A673 (cell line): ENCODE measurements around the gene LDB3. TPM values are rescaled to one million over a fixed set of nuclear protein-coding genes. Genes with fewer than 3 reads are reported as not detected.

ENCODE experiments used
- BruUV-seq: library from RNA; stranded (reverse); fragments of 400-500 nt; replicated peaks from 2 replicates; lab custom pipeline; 2021; lab: Mats Ljungman, UMichigan
- CTCF ChIA-PET: fragments of 300-600 bp; sonication (Branson Sonifier 250); formaldehyde crosslinking; loops from one replicate; lab custom pipeline; 2022; ENCODE audit warnings: antibody characterized with exemption; lab: Charles Lee
- POLR2A ChIA-PET: fragments of 300-600 bp; sonication (Branson Sonifier 250); formaldehyde crosslinking; loops from one replicate; lab custom pipeline; 2022; ENCODE audit warnings: antibody characterized with exemption; ENCODE audit not compliant: low non-redundant PET; lab: Charles Lee
- DNase-seq: peaks from one replicate; pipeline ENCODE4 v3.0.0-alpha.2; 2015; ENCODE audit warnings: low spot score
- H3K27ac ChIP-seq: fragments of 200-600 bp; sonication (generic); 2 replicates; pipeline ENCODE4 v1.5.1; 2016; ENCODE audit warnings: mixed run types, low read depth, mild to moderate bottlenecking, mixed read lengths, antibody characterized with exemption, low read length; ENCODE audit not compliant: poor library complexity, severe bottlenecking
- H3K27me3 ChIP-seq: fragments of 200-600 bp; sonication (generic); replicated peaks from 2 replicates; pipeline ENCODE4 v1.6.1; 2017; ENCODE audit warnings: mixed run types, low read depth, mild to moderate bottlenecking, mixed read lengths, antibody characterized with exemption, low read length; ENCODE audit not compliant: insufficient read depth, poor library complexity
- H3K36me3 ChIP-seq: fragments of 200-600 bp; sonication (generic); 2 replicates; pipeline ENCODE4 v1.6.1; 2016; ENCODE audit warnings: mixed run types, mild to moderate bottlenecking, mixed read lengths, antibody characterized with exemption, low read length; ENCODE audit not compliant: insufficient read depth, poor library complexity, severe bottlenecking
- H3K4me1 ChIP-seq: fragments of 200-600 bp; sonication (generic); 2 replicates; pipeline ENCODE4 v1.6.1; 2017; ENCODE audit warnings: mixed run types, mild to moderate bottlenecking, mixed read lengths, antibody characterized with exemption, low read length; ENCODE audit not compliant: insufficient read depth, poor library complexity, severe bottlenecking
- H3K4me3 ChIP-seq: fragments of 200-600 bp; sonication (generic); 2 replicates; pipeline ENCODE4 v1.5.1; 2016; ENCODE audit warnings: low read depth, mixed run types, mild to moderate bottlenecking, mixed read lengths, low read length; ENCODE audit not compliant: poor library complexity, severe bottlenecking
- H3K9me3 ChIP-seq: fragments of 200-600 bp; sonication (generic); 2 replicates; pipeline ENCODE4 v1.6.1; 2016; ENCODE audit warnings: mixed run types, low read depth, mild to moderate bottlenecking, mixed read lengths, antibody characterized with exemption, low read length; ENCODE audit not compliant: poor library complexity, severe bottlenecking
- EZH2 ChIP-seq: fragments of 200-600 bp; sonication (generic); IDR thresholded peaks from 2 replicates; pipeline ENCODE4 v1.6.1; 2017; ENCODE audit warnings: borderline replicate concordance, low read depth, mild to moderate bottlenecking, mixed read lengths, antibody characterized with exemption, low read length; ENCODE audit not compliant: poor library complexity, severe bottlenecking
- intact Hi-C: fragments of 100-400 bp; cut with micrococcal nuclease; formaldehyde crosslinking; loops from one replicate; pipeline ENCODE4 v1.10.0; 2022; ENCODE audit not compliant: unreplicated experiment
- total RNA-seq: library from RNA; stranded (reverse); gene quantifications from 2 replicates; pipeline ENCODE4 v1.2.3, GENCODE V29; 2021
- TF ChIP-seq, protein P1 (sequence below): fragments of 300-800, 200-600 bp; sonication (generic); conservative IDR thresholded peaks from 2 replicates; pipeline ENCODE4 v1.5.1; 2017; ENCODE audit warnings: low read depth, mild to moderate bottlenecking, antibody characterized with exemption, low read length, moderate library complexity, mixed read lengths

LDB3 gene
- total RNA-seq, 1 experiment from 2014 or later = 0.34 TPM

DNA sequence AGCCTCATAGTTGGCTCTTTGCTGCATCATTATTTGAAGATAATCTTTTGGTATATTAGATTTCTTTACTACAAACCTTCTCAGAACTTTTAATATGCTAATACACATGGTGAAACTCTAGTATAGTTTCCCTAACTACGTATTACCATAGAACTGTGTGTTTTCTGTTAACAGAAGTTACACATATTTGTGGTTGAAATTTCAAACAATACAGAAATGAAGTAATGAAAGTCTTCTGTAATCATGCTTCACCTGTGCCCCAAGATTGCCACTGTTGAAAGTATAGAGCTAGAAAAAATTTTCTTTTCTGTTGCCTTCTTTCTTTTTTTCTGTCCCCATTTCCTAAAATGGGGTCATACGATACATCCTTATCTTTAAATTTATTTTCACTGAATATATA, 97.2 kb downstream of the LDB3 start:
- Histone ChIP-seq H3K27me3 (no peaks in the 10 kb centered on the region), H3K4me1 (peaks cover 51% of the 10 kb centered on the region), H3K27ac (no peak overlapping the region), H3K9me3 (no peaks in the 10 kb centered on the region), H3K4me3 (no peak overlapping the region), H3K36me3 (peaks cover 2% of the 10 kb centered on the region)
- TF ChIP-seq EZH2 = no peak
- TF ChIP-seq, protein P1, sequence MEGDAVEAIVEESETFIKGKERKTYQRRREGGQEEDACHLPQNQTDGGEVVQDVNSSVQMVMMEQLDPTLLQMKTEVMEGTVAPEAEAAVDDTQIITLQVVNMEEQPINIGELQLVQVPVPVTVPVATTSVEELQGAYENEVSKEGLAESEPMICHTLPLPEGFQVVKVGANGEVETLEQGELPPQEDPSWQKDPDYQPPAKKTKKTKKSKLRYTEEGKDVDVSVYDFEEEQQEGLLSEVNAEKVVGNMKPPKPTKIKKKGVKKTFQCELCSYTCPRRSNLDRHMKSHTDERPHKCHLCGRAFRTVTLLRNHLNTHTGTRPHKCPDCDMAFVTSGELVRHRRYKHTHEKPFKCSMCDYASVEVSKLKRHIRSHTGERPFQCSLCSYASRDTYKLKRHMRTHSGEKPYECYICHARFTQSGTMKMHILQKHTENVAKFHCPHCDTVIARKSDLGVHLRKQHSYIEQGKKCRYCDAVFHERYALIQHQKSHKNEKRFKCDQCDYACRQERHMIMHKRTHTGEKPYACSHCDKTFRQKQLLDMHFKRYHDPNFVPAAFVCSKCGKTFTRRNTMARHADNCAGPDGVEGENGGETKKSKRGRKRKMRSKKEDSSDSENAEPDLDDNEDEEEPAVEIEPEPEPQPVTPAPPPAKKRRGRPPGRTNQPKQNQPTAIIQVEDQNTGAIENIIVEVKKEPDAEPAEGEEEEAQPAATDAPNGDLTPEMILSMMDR = no peak
- DNase-seq = no peak
- CTCF ChIA-PET = no interaction called here
- POLR2A ChIA-PET = interaction anchor here (0.6 kb wide), 1 partner anchor 89 kb away, joined by 4 read pairs; no protein-coding TSS in a partner anchor
- intact Hi-C loops = no loop called here
- no TSS peak for BruUV-seq

DNA sequence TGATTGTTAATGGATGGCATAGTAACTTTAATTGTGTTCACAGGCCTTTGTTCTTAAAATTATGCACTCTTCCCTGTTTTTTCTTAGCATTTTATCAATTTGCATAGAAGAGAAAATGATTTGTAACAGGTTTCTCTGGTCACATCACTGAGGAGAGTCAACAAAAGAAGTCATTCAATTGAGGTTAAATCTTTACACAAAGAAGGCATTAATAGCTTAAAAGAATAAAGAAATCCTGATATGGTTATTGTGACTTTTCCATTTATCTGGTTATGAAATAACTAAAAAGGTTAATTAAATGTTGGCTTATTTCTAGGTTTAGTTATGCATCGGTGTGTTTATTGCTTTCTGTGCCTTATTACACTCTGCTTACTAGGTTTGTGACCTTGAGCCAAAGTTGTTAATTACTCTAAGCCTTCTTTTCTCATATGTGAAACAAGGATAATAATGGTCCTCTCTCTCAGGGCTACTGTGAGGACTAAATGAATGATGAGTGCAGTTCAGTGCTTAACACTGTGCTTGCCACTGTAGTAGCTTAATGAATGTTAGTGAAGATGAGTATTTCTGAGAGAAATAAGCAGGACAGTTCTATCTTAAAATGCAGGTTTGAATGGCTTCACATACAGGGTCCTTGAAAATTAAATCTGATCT, 100.2 kb downstream of the LDB3 start:
- POLR2A ChIA-PET = no interaction called here
- BruUV-seq = TSS peak; percentile 0
- Histone ChIP-seq H3K27me3 (no peaks in the 10 kb centered on the region), H3K4me1 (peaks cover 63% of the 10 kb centered on the region), H3K27ac (no peak overlapping the region), H3K9me3 (no peaks in the 10 kb centered on the region), H3K4me3 (no peak overlapping the region), H3K36me3 (no peaks in the 10 kb centered on the region)
- CTCF ChIA-PET = no interaction called here
- TF ChIP-seq, protein P1 = no peak
- no peak for TF ChIP-seq EZH2
- DNase-seq = no peak
- intact Hi-C loops = no loop called here

DNA sequence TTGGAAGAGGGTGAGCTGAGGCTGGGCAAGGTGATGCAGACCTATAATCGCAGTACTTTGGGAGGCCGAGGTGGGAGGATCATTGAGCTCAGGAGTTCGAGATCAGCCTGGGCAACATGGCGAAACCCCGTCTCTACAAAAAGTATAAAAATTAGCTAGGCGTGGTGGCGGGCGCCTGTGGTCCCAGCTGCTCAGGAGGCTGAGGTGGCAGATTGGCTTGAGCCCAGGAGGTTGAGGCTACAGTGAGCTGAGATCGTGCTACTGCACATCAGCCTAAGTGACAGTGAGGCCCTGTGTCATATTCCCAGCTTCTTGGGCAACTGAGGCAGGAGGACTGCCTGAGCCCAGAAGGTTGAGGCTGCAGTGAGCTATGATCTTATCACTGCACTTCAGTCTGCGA, 101.7 kb downstream of the LDB3 start:
- TF ChIP-seq, protein P1 = no peak
- TF ChIP-seq EZH2 = no peak
- CTCF ChIA-PET = no interaction called here
- no peak for DNase-seq
- no TSS peak for BruUV-seq
- H3K27ac ChIP-seq = no peak overlapping the region
- POLR2A ChIA-PET = interaction anchor here (0.5 kb wide), 1 partner anchor 27 kb away, joined by 4 read pairs; no protein-coding TSS in a partner anchor
- H3K27me3 ChIP-seq = no peaks in the 10 kb centered on the region
- H3K9me3 ChIP-seq = no peaks in the 10 kb centered on the region
- H3K36me3 ChIP-seq = no peaks in the 10 kb centered on the region
- intact Hi-C loops = no loop called here
- peaks cover 71% of the 10 kb centered on the region for H3K4me1 ChIP-seq
- no peak overlapping the region for H3K4me3 ChIP-seq
